Fibroblast of skin of abdomen (primary cell): Measurements from ENCODE around the gene SFT2D3.
"Not testable (repeated sequence)": the region's sequence is repeated elsewhere in the genome, so short reads cannot be mapped to it uniquely, and the experiment has no call there.

Experiments used
- DNase-seq: peaks from one replicate; pipeline ENCODE4 v3.0.0-alpha.2; 2013

SFT2D3 gene

DNA sequence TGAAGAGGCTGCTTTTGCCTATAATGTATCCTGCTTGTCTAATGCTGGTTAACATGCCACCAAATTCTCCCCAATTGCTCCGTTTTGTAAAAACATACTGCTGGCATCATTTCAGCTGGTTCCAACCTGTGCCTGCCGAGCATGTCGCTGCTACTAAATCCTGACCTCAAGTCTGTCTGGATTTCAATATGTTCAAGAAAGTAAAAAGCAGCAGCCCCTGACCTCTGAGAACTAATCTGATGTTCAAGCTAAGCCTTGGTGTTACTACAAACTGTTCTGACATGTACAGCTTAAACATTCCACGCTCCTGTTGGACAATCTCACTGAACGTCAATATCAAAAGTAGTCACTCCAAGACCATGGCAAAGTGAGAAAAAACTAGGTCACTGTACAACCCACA lies 46.3 kb downstream of the SFT2D3 start:
- no peak for DNase-seq

DNA sequence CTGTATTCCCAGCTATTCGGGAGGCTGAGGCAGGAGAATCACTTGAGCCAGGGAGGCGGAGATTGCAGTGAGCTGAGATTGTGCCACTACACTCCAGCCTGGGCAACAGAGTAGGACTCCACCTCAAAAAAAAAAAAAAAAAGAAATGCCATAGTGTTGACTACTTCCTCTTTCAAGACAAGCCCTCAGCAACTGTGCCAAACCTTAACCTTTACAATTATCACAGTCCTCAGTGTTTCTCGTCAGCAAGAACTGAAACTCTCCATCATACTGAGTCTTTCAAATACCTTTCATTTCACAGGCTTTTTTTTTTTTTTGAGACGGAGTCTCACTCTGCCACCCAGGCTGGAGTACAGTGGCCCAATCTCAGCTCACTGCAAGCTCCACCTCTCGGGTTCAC lies 48.2 kb downstream of the SFT2D3 start:
- not testable (repeated sequence) for DNase-seq

DNA sequence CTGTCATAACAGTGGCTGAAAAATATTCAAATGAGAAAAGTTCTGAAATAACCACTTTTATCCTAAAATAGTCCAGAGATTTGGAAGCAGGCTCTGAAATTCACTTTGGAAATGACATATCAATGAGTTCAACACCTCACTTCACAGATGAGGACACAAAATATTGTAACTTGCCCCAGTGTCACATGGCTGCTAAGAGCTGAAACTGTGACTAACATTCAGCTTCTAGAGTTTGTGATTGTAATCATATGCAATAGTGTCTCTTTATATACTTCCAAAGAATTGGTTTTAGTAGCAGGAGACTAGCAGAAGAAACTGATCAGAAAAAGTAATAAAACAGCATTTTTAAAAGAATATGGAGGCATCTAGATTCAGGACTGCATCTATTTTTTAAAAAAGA lies 52.1 kb downstream of the SFT2D3 start:
- no peak for DNase-seq

DNA sequence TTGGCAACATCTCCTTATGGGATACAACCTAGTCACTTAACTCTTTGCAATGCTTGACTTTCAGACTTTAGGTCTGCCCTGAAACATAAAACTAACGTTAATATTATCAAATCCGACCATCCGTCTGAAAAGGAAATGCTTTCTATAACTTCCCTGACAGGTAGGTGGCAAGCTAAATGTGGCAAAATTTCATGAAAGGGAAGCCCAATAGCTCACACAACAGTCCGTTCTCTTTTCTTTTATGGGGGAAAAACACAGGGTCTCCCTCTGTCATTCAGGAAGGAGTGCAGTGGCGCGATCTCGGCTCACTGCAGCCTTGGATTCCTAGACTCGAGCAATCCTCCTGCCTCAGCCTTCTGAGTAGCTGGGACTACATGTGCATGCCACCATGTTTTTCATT lies 52.9 kb downstream of the SFT2D3 start:
- no peak for DNase-seq
